GM12872 (cell line): ENCODE measurements around the gene LECT2.

Experiments
- TF ChIP-seq, protein P1 (sequence below): IDR thresholded peaks from 3 replicates; pipeline ENCODE4 v1.5.1; 2011; ENCODE audit warnings: low read depth, mild to moderate bottlenecking, low read length, moderate library complexity; ENCODE audit not compliant: insufficient read depth

Gene LECT2

DNA sequence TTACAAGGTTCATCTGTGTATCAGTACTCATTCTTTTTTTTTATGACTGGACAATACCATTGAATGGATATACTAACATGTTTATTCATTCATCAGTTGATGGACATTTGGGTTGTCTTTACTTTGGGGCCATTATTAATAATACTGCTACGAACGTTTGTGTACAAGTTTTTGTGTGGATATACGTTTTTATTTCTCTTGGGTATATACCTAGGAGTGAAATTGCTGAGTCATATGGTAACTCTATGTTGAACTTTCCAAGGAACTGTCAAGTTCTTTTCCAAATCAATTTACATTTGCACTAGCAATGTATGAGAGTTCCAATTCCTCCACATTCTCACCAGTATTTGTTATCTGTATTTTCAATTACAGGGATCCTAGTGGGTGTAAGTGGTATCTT is 12.0 kb upstream of the LECT2 start:
- TF ChIP-seq, protein P1, sequence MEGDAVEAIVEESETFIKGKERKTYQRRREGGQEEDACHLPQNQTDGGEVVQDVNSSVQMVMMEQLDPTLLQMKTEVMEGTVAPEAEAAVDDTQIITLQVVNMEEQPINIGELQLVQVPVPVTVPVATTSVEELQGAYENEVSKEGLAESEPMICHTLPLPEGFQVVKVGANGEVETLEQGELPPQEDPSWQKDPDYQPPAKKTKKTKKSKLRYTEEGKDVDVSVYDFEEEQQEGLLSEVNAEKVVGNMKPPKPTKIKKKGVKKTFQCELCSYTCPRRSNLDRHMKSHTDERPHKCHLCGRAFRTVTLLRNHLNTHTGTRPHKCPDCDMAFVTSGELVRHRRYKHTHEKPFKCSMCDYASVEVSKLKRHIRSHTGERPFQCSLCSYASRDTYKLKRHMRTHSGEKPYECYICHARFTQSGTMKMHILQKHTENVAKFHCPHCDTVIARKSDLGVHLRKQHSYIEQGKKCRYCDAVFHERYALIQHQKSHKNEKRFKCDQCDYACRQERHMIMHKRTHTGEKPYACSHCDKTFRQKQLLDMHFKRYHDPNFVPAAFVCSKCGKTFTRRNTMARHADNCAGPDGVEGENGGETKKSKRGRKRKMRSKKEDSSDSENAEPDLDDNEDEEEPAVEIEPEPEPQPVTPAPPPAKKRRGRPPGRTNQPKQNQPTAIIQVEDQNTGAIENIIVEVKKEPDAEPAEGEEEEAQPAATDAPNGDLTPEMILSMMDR: no peak

DNA sequence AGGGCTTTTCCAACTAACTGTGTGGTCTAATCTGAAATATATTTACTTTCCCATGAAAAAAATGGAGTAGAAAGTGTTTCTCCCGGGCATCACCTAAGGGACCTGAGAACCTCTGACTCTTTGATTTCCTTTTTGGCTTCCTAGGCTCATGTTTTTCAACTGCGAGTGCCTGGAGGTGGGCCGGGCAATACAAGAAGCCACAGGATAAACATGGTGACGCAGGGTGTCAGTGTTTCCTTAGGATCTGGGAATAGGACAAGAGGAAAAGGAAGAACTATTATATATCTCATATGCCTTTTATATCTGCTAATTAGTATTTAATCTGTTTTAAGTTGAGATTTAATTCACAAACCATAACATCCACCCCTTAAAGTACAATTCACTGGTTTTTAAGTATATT is 11.4 kb upstream of the LECT2 start:
- TF ChIP-seq, protein P1: no peak

DNA sequence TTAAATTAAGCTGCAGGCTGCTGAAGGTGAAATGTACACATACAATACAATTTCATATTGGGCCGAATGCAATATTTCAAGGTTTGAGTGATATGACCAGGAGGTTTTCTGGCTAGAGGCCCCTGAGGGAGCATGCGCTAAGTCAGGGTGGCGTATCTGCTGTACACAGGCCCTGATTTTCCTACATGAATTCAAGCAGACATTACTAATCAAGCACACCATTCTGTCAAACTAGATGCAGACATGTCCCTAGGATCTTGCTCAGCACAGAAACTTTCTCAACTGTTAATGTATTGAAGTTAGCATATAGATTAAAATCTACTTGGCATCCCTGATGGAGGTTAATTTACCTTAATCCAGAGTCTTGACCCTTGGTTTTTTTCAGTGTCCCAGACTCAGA is 10.7 kb upstream of the LECT2 start:
- TF ChIP-seq, protein P1: no peak

DNA sequence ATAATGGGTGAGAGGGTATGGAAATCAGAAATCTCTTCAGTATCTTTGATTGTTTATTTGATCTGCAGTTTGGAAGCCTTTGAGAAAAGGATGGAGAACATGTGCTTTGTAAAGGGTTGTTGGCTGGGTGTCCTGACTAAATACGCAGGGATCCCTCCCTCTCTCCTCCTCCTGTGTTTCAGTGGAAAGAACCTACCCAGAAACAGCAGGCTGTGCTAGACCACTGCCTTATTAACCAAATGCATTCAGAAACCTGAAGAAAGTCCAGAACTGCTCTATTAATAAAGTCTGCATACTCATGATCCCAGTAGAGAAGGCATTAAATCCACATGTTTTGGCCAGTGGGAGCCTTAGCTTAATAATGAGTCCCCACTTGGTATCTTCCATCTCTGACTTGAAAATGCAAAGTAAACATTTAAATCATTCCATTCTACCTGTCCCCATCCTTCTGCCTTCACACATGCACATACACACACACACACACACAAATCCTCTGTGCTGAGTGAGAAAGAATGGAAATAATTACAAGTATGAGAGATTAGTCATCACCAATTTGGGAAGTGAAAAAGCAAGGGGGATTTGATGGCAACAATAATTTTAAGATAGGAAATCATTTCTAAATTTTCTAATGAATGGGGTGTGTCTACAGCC is 10.0 kb upstream of the LECT2 start:
- TF ChIP-seq, protein P1: no peak

DNA sequence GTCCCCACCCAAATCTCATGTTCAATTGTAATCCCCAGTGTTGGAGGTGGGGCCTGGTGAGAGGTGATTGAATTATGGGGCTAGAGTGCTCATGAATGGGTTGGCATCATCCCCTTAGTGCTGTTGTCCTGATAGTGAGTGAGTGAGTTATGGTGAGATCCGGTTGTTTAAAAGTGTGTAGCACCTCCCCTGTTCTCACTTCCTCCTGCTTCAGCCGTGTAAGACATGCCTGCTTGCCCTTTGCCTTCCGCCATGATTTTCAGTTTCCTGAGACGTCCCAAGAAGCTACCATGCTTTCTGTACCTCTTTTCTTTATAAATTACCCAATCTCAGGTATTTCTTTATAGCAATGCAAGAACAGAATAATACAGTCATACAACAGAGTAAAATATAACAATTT is 742 bp upstream of the LECT2 start:
- TF ChIP-seq, protein P1: no peak

DNA sequence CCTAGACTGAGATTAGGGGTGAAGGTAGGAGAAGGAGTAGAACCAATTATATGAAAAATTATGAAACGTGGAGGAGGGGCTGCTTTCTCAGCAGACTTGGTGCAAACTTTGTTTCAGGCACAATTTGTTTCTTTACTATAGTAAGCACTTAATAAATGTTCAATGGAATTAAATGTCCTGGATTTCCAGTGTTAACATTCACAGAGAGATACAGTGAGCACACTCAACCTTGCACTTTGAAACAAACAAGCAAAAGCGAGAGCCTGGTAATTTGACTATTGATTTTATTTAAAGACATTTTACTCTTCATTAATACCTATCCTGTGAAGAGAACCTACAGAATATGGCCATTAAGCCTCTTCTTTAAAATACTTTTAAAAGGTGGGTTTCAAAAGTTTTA is 933 bp downstream of the LECT2 start:
- TF ChIP-seq, protein P1: no peak

DNA sequence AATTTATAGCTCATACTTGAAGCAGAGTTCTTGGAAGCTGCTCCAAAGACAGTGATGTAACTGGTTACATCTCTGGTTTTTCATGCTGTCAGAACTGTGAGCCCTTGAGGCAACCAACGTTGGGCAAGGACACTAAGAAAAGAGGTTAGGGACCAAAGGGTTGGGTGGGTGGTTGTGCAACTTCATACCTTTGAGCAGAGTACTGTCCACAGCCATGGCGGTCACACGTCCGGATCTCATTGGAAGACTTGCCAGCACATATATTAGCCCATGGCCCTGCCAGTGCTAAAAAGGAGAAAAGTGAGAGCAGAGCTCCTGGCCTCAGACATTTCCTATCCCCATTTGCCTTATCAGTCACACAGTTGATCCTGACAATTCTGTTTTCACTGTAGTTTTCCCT is 2.1 kb downstream of the LECT2 start:
- TF ChIP-seq, protein P1: no peak
